Measurements from ENCODE around the gene UBE2G2. TPM values are rescaled to one million over a fixed set of nuclear protein-coding genes. Genes with fewer than 3 reads are reported as not detected.

UBE2G2 gene
- total RNA-seq, 1 experiment from 2014 or later = 121 TPM

GRCh38 chr21:44720170-44720569, 81.5 kb downstream of the UBE2G2 start:
- H3K9me3 Mint-ChIP-seq = peaks cover 0 to 4% of the 10 kb centered on the region in 2 experiments; a peak in 2 of 5 replicates
- no peak overlapping the region for H4K91ac ChIP-seq (ENCODE audit: insufficient read length, low read depth, low read length)
- no peaks in the 10 kb centered on the region for H3K23me2 ChIP-seq (ENCODE audit: insufficient read length, low read depth, low read length, poor library complexity, severe bottlenecking)
- H2BK5ac ChIP-seq (ENCODE audit: insufficient read length, low read length) = no peak overlapping the region
- H4K20me1 ChIP-seq (ENCODE audit: control insufficient read depth, insufficient read depth, insufficient read length) = no peaks in the 10 kb centered on the region
- H3K18ac ChIP-seq (ENCODE audit: insufficient read length, low read depth, low read length) = no peak overlapping the region
- no peak overlapping the region for H3K23ac ChIP-seq (ENCODE audit: insufficient read length, low read depth, low read length)
- H2BK120ac ChIP-seq (ENCODE audit: low read depth, low read length, poor library complexity, severe bottlenecking) = no peak overlapping the region
- H3K9me3 ChIP-seq (ENCODE audit: control insufficient read depth, low read depth, low read length) = no peaks in the 10 kb centered on the region
- H3K4me1 ChIP-seq (ENCODE audit: insufficient read depth, low read length) = no peaks in the 10 kb centered on the region
- H3K4ac ChIP-seq (ENCODE audit: low read depth, low read length) = no peak overlapping the region
- H3K79me2 ChIP-seq (ENCODE audit: insufficient read depth, low read length) = no peaks in the 10 kb centered on the region
- H3T11ph ChIP-seq (ENCODE audit: low read length) = no peak overlapping the region
- TF ChIP-seq CTCF (conservative IDR thresholded peaks at IDR 0.05) = no peak
- H3K4me3 Mint-ChIP-seq = no peak overlapping the region
- H3K56ac ChIP-seq (ENCODE audit: insufficient read length, low read depth, low read length) = no peak overlapping the region
- no peak overlapping the region for H2AFZ ChIP-seq (ENCODE audit: low read length)
- H3K4me2 ChIP-seq (ENCODE audit: insufficient read depth, insufficient read length, low read length) = no peak overlapping the region
- peaks cover 26% of the 10 kb centered on the region for H3K27me3 Mint-ChIP-seq (ENCODE audit: low read depth)
- no CpG with 5 or more reads among the region's 2 CpGs for WGBS (ENCODE audit: extremely low coverage, insufficient read length, low lambda C conversion rate)
- no peak overlapping the region for H3K14ac ChIP-seq (ENCODE audit: insufficient read depth, low read length)
- no peak overlapping the region for H2BK20ac ChIP-seq (ENCODE audit: low read depth, low read length, poor library complexity, severe bottlenecking)
- H3K27ac ChIP-seq (ENCODE audit: insufficient read length, low read depth, low read length) = no peak overlapping the region
- DNase-seq = peak; percentile 3
- no peaks in the 10 kb centered on the region; the same call in 1 of the 2 replicates for H3K27me3 ChIP-seq (ENCODE audit: insufficient read depth, low read length)
- H3K27ac Mint-ChIP-seq = no peak overlapping the region
- H3K4me1 Mint-ChIP-seq = peaks cover 24 to 28% of the 10 kb centered on the region in 2 experiments
- no peak overlapping the region for H4K8ac ChIP-seq (replicated peaks; ENCODE audit: insufficient read length, low read depth, low read length)
- no peaks in the 10 kb centered on the region for H3K79me1 ChIP-seq (ENCODE audit: insufficient read depth, low read depth, low read length, poor library complexity, severe bottlenecking)
- H4K5ac ChIP-seq (ENCODE audit: insufficient read length, low read depth, low read length) = no peak overlapping the region
- no peak overlapping the region for H2BK15ac ChIP-seq (ENCODE audit: low read depth, low read length)
- no peak overlapping the region for H2AK5ac ChIP-seq (ENCODE audit: insufficient read length, low read length)
- no peak overlapping the region for H2BK12ac ChIP-seq (ENCODE audit: insufficient read length, low read depth, low read length)
- no peaks in the 10 kb centered on the region; a peak in 1 of 7 replicates for H3K36me3 Mint-ChIP-seq (ENCODE audit: insufficient read depth in 1 of 3, low read depth in 3 of 3)
- H3K9ac ChIP-seq (ENCODE audit: extremely low read depth, insufficient read length, low read length) = no peak overlapping the region

Other genes starting within 250 kb of the UBE2G2 start
- not detected in 2 replicates for gene KRTAP10-3, start 243.0 kb downstream of the UBE2G2 start, total RNA-seq (2021)
- gene KRTAP10-4, start 228.1 kb downstream of the UBE2G2 start, total RNA-seq (2021) = not detected in 2 replicates
- not detected in 2 replicates for gene KRTAP10-5, start 221.2 kb downstream of the UBE2G2 start, total RNA-seq (2021)
- not detected in 2 replicates for gene KRTAP10-6, start 209.3 kb downstream of the UBE2G2 start, total RNA-seq (2021)
- not detected in 2 replicates for gene KRTAP10-7, start 201.2 kb downstream of the UBE2G2 start, total RNA-seq (2021)
- gene KRTAP10-8, start 189.7 kb downstream of the UBE2G2 start, total RNA-seq (2021) = not detected in 2 replicates
- gene KRTAP10-9, start 174.7 kb downstream of the UBE2G2 start, total RNA-seq (2021) = not detected in 2 replicates
- gene KRTAP10-10, start 164.5 kb downstream of the UBE2G2 start, total RNA-seq (2021) = not detected in 2 replicates
- gene KRTAP10-11, start 155.4 kb downstream of the UBE2G2 start, total RNA-seq (2021) = not detected in 2 replicates
- not detected in 2 replicates for gene KRTAP12-4, start 147.2 kb downstream of the UBE2G2 start, total RNA-seq (2021)
- gene KRTAP12-3, start 143.9 kb downstream of the UBE2G2 start, total RNA-seq (2021) = not detected in 2 replicates
- not detected in 2 replicates for gene KRTAP12-2, start 134.9 kb downstream of the UBE2G2 start, total RNA-seq (2021)
- gene KRTAP12-1, start 119.7 kb downstream of the UBE2G2 start, total RNA-seq (2021) = not detected in 2 replicates
- not detected in 2 replicates for gene KRTAP10-12, start 104.6 kb downstream of the UBE2G2 start, total RNA-seq (2021)
- gene TSPEAR, start 90.2 kb downstream of the UBE2G2 start, total RNA-seq (2021) = 1.2 and 1.3 TPM in 2 replicates
- 82.9 and 85.7 TPM in 2 replicates for gene SUMO3, start 16.2 kb upstream of the UBE2G2 start, total RNA-seq (2021)
- gene PTTG1IP, start 71.9 kb upstream of the UBE2G2 start, total RNA-seq (2021) = 107 and 112 TPM in 2 replicates
- 0.61 and 1.1 TPM in 2 replicates for gene ITGB2, start 119.1 kb upstream of the UBE2G2 start, total RNA-seq (2021)
- gene SLX9, start 138.2 kb upstream of the UBE2G2 start, total RNA-seq (2021) = 74.3 and 76.4 TPM in 2 replicates

Data from H9 (cell line).